HG03045 (cell line): ENCODE results near the gene ZFR2.

Source experiments
- ATAC-seq: cut with Tn5 transposase; IDR thresholded peaks from one replicate; pipeline ENCODE4 v1.9.1; 2021; ENCODE audit warnings: mild to moderate bottlenecking, moderate library complexity; ENCODE audit not compliant: unreplicated experiment

Gene ZFR2

DNA sequence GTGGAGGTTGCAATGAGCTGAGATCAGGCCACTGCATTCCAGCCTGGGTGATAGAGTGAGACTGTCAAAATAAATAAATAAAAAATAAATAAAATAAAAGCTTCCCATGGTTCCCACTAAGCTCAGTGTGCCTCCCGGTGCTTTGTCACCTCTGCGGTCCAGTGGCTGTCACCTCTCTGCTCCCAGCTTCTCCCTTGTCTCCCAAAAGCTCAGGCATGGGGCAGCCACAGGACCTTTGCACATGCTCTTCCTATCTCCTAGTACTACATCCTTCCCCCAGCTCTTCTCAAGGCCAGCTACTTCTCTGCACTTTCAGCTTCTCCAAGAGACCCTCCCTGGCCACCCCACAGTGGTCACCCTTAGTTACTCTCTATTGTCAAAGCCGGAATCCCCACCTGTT, 75.0 kb downstream of the ZFR2 start:
- no peak for ATAC-seq

DNA sequence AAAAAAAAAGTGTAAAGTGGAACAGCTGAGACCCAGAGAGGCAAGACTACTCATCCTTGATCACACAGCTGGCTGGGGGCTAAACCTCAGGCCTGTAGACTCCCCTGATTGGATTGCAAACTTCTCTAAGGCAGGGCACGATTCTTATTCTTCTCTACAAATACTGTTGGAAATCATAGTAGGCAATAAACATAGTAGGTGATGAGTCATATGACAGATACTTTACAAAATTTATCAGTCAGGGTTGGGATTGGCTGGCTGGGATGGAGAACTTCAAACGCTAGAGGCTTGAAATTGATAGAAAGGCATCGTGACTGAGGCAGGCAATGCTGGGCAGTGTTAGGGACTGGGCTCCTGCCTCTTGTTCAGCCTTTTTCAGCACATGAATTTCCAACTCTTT, 76.7 kb downstream of the ZFR2 start:
- no peak for ATAC-seq

DNA sequence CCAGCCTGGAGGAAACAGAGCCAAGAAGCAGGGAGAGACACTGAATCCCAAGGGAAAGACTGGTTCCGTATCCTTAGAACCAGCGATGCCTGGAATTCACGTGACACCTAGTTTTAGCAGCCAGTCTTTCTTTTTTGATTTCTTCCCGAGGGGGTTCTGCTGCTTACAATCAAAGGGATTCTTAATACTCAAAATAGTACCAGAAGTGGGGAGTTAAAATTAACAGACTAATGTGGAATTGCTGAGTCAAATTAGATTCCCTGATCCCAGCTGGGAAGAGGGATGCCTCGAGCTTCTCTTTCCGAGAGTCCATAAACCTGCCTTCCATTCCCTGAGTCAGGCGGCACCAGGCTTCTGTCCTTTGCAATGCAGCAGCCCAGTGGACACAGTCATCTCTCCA, 77.9 kb downstream of the ZFR2 start:
- no peak for ATAC-seq

DNA sequence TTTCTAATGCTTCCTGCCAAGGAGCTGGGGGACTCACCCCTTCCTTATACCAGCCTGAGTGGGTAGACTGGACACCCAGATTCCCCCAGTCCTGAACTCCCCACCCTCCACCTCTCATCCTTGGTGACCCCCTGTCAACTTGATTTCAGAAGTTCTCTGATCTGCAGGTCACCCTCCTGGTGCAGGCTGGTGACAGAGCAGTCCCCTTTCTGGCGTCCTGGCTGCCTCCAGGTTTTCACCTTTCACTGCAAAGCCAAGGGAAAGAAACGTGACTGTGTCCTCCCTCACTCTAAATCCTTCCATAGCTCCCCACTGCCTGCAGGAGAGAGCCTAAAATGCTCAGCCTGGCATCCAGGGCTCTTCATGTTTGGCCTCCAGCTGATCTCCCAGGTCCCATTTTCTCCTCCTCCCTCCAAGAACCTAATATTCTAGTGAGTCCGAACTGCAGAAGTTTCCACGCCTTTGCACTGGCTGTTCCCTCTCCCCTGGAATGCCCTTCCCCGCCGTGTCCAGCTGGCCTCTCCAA, 78.6 kb downstream of the ZFR2 start:
- ATAC-seq, result no peak

DNA sequence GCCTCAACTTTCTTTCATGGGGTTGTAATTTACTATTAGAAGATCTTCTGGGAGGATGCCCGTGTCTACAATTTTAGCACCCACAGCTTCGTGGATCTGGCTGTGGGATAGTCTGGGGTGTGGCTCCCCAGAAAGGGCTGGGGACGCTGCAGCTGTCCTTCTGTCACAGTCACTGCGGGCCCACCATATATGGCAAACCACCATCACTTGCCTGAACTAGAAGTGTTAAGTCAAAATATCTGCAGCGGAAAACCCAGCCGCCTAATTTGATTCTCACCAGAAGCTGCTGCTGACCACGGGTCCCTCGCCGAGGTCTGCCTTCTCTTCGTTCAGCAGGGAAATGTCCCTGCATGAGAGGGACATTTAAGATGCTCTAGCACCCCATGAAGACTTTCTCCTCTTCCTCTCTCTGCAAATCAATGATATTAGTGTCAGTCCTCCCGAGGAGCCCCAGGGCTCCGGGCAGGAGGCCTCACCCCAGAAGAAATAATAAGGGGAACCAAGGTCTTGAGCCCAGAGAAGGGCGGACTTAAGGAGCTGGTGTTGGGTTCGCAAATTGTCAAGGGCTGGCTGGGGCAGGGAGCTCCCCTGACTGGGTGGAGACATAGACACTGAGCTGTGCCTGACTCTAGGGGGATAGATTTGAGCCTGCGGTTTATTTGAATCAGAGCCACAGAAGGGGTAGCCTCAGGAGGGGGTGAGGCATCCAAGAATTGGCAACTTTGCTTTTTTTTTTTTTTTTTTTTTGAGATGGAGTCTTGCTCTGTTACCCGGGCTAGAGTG, 79.7 kb downstream of the ZFR2 start:
- ATAC-seq, result no peak

DNA sequence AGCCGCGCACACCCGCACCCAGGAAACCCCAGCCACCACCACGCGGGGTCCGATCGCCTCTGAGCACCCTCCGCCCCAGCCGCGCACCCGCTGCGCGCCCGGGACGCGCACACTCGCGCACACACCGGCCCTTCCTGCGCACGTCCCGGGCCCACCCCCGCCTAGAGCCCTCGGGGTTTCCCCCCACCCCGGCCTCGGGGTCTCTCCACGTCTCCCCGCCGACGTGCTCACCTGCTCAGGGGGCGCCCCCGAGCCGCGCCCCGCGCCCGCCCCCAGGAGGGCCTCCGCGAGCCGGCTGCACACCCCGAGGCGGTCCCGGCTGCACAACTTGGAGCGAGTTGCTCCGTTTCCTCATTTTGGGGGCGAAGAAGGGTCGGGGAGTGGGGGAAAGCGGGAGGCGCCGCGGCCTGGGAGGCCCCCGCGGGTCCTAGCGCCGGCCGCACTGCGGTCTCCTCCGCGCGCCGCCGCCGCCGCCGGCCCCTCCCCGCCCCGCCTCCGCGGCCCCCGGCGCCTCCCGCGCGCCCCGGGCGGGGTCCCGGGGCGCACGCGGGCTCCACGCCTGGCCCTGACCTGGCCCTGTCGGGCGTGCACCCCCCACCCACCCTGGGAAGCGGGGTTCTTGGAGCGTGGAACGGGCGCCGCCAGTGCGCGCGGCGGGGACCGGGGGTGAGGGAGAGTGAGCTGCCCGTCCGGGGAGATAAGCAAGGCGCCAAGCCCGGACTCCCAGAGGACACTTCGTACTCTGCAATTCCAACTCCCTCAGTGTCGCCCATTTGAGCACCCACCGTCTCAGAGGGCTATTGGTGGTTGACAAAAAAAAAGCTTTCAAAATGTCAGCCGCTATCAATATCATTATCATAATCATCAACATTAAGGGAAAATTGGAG, 82.7 kb downstream of the ZFR2 start, which contains the start of gene MATK:
TSS of gene MATK (minus strand) at position 444 of the 887 bp plus-strand sequence. CDS start 1,246 bp downstream, outside the sequence.
- no peak for ATAC-seq

DNA sequence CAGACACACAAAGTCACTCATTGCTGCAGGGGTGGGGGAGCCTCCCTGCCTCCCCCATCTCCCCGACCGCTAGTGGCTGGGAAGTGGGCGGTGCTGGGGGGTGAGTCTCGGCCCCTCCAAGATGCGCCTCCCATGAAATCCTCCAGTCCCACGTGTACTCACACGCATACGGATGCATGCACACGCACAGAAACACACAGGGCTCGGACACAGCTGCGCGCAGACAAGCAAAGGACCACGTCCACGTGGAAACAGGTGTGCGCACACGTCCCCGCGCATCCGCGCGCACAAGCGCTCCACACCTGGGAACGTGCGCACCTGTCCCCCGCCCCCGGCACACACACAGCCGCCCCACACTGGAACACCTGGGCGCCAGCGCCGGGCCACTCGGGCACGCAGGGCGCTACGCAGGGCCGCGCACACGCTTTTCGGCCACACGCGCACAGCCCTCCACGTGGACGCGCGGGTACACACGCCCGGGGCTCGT, 83.3 kb downstream of the ZFR2 start:
- no peak for ATAC-seq

DNA sequence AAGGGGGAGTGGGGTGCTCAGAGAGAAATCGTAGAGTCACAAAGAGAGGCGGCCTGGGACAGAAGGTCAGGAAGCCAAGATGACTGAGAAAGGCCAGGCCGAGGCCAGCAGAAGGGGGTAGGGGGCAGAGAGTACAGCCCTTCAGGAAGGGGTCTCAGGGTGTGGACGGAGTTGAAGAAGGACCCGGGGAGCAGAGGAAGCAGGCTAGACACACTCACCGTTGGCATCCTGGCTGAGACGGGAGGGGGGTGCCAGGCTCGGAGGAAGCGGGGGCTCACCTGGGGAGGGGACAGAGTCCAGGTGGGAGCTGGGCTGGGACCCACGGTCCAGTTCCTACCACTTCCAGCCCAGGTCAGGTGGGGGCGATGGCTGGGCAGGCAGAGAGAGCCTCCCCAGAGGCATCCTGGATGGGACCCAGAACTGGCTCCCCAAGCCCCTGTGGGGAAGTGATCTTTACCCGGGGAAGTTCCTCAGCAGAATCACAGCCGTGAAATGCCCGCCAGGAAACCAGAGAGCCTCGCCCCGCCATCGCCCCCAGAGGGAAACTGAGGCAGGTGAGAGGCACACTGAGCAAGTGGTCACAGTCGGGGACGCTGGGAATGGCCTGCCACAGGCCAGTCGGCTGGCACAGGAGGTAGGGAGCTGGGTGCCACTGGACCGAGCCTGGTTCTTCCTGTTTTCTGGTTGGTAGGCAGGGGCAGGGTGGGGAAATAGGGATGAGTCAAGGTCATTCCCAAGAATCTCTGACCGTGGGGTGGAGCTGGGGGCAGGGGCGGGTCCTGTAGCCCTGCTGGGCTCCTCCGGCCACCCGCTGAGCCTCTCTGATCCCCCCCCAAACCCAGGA, 84.0 kb downstream of the ZFR2 start:
- ATAC-seq, result no peak

DNA sequence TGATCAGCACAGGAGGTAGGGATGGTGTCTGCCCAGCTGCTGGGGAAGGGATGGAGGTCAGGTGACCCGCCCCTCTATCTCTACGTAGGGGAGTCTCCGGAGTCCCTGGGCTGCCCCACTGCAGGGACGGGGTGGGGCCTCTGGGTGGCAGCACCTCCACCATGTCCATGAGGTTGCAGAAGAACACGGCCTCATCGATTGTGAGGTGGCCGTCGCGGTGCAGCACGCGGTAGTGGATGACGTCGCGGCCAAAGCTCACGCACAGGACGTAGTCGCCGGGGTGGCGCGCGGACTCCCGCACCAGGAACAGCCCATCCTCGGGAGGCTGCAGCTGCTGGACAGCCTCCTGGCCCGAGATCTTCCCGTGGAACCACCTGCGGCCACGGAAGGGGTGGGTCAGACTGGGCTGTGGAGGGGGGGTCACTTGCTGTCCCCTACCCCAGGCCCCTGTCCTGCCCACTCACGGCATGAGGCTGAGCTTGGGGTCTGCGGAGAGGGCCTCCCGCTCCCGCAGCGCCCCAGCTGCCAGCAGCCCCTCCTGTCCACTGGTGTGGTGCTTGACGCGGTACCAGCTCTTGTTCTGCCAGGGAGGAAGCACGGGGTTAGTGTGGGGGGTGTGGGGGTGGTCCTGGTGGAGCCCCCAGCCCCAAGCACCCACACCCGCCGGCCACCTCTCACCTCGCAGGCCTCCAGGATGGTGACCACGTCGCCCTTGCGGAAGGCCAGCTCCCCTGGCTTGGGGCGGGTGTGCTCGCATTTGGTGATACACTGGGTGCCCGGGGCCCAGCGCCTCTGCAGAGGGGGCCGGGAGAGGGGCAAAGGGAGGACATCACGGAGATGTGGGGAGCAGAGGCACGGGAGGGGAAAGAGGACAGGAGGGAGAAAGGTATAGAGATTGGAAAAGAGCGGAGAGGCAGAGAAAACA, 84.9 kb downstream of the ZFR2 start:
- ATAC-seq, result no peak

DNA sequence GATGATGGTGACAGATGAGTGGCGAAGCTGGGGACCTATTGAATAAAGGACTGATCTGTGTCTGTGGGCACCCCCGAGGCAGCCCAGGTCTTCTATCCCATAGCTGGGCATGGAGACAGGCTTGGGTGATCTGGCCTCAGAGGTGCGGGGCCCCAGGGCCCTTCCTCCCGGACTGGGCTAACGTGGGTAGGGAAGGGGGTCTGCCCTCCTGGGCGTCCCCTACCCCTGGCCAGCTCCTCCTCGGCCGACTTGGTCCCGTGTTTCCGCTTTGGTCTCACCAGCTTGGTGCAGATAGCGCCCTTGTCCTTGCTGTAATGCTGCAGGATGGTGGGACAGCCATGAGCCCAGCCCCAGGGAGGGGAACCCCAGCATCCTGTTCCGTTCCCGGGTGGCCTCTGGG, 85.9 kb downstream of the ZFR2 start:
- no peak for ATAC-seq

DNA sequence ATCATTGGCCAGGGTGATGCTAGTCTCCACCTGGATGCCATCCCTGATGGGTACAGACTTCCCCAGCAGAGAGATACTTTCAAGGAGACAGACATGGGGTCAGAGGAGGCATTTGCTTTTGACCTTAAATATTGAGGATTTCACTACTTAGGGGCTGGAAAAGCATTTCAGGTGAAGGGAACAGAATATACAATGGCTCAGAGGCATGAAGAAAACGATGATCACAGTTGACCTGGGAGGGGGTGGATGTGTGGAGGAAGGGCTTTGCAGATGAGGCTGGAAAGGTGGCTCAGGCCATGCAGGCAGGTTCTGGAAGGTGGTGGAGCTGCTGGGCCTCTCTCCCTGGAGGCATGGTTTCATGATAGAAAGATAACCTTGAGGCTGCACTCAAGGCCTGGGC, 86.5 kb downstream of the ZFR2 start:
- ATAC-seq, result no peak

DNA sequence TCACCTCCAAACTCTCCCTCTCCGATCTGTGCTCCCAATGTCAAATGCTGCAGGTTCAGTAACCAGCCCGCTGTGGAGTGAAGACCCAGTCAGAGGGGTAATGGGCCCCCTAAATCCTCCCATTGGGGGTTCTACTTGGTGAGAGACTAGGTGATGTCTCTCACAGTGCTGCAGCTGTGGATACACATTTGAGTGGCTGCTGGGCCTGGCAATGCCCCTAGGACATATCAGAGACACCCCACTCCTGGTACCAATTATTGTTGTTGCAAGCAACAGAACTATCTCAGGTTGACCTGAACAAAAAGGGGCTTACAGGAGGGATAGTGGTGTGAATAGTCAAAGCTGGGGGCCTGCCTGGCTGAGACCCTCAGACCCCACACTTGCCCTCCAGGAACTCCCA, 87.2 kb downstream of the ZFR2 start:
- no peak for ATAC-seq

DNA sequence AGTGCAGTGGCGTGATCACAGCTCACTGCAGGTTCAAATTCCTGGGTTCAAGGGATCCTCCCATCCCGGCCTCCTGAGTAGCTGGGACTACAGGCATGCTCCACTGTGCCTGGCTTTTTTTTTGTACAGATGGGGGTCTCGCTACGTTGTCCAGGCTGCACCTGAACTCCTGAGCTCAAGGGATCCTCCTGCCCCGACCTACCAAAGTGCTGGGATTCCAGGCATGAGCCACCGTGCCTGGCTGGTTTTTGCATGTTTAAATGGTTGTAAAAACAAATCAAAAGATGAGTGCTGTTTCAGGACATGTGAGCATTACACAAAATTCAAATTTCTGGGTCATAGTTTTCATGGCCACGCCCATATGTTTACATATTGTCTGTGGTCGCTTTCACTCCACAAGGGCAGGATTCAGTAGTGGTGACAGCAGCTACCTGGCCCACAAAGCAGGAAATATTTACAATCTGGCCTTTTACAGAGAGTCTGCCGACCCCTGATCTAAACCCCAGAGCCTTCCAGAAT, 88.0 kb downstream of the ZFR2 start:
- no peak for ATAC-seq

DNA sequence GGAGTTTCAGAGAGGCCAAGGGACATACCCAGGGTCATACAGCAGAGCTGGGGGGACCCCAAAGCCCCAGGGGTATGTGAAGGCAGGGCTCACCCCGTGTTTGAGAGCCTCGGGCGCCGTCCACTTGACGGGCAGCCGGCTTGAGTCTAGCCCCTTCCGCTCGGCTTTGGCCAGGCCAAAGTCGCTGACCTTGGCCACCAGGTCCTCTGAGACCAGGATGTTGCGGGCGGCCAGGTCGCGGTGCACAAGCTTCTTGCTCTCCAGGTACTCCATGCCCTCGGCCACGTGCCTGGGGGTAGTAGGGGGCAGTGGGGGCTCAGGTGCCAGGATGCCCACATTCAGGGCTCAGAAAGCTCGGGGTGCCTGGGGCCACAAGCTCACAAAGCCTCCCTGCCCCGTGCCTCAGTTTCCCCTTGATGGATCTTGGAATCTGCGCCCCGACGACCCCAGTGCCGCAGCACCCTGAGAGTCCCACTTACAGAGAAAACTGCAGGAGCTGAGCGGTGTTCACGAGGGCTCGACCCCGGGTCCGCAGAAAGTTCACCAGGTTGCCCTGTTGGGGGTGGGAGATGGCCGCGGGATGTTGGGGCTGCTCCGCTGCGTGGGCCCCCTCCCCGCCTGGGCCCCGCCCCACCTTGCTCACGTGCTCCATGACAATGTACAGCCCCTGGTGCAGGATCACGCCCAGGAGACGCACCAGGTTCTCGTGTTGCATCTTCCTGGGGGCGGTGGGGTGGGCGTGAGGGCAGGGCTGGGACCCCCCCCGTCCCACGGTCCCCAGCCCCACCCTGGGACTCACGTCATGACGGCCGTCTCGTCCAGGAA, 89.7 kb downstream of the ZFR2 start:
- no peak for ATAC-seq

DNA sequence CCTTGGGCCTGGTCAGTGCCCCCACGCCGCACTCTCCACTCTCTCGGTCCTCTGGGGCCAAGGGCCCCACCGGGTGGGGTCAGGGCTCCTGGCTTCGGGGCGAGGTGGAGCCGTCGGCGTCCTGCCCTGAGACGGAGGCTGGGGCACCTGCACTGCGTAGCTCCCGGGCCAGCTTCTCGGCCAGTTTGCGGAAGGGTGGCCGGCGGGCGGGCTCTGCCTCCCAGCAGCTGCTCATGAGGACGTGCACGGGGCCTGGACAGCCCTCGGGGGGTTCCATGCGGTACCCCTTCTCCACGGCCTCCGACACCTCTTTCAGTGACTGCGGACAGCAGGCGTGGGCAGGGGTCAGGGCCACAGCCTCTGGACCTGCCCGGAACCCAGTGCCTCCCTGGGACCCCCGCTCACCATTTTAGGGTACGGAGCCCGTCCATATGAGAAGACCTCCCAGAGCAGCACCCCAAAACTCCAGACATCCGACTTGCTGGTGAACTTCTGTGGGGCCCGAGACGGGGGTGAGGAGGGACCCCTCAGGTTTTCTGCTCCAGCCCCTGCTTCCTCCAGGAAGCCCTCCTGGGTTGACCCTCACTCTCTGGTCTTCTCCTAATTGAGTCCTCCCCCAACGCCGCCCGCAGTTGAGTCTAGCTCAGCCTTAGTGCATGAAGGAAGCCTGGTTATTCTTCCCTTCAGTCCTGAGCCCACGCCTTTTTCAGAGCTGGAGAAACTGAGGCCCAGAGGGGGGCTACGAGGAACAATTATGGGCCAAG, 90.6 kb downstream of the ZFR2 start:
- no peak for ATAC-seq

DNA sequence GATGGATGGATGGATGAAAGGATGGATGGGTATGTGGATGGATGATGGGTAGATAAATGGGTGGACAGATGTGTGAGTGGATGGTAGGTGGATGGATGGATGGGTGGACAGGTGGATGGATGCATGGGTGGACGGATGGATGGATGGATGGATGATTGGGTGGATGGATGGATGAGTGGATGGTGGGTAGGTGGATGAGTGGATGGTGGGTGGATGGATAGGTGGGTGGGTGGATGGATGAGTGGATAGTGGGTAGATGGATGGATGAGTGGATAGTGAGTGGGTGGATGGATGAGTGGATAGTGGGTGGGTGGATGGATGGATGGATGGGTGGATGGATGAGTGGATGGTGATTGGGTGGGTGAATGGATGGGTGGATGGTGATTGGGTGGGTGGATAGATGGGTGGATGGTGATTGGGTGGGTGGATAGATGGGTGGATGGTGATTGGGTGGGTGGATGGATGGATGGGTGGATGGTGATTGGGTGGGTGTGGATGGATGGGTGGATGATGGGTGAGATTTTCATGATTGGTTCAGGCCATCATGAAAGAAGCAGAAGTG, 92.3 kb downstream of the ZFR2 start:
- ATAC-seq, result no peak

DNA sequence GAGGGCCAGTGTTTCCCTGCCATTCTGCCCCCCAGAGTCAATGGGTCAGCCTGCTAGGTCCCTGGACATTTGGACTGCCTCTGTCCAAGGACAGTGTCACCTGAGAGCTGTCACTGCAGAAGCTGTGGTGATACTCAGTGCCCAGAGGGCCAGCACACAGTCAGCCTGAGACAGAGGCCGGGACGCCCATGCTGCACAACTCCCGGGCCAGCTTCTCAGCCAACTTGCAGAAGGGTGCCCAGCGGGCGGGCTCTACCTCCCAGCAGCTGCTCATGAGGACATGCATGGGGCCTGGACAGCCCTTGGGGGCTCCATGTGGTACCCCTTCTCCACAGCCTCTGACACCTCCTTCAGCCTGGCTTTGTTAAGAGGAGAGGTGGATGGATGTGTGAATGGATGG, 93.0 kb downstream of the ZFR2 start:
- ATAC-seq, result no peak

DNA sequence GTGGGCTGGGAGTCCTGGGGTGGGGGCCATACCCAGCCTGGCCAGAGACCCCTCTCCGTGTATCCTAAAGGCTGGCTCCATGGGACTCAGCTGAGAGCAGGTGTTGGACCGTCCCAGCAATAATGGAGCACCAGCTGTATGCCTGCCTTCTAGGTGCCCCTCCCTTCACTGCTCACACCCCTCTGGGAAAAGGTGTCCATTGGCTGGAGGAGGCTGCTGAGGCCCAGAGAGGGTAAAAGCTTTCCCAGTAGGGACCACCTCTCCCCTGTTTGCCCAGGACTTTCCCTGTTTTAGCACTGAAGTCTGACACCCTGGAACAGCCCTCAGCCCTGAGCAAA, 93.5 kb downstream of the ZFR2 start:
- no peak for ATAC-seq
